COLO668 (cell line): ENCODE data around the gene ASIC5.
A peak's percentile ranks its signal among the peaks of the same experiment; 100 is the strongest.
"Not testable (repeated sequence)": the region's sequence is repeated elsewhere in the genome, so short reads cannot be mapped to it uniquely, and the experiment has no call there.

Experiments used
- DNase-seq: peaks from one replicate; lab custom pipeline; 2025; ENCODE audit not compliant: unreplicated experiment; lab: John Stamatoyannopoulos, UW

Gene ASIC5

DNA sequence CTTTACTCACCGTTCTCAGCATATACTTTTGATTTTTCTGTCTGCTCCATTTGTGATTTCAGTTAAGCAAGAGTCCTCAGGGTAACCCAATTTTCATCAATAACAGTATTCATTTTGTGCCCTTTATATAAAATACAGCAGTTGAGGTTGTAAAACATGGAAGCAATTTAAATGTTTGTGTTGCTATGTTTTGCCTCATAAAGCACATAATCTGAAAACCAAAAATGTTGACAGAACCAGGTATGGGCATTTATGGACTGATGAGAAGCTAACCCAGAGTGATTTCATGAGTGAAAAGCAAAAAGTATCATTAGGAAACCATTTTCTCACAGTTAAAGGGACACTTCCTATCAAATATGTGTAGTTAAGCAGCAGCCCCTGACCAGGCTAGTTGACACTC, at the start of gene ASIC5:
ASIC5 (minus strand) TSS at position 101 of the 400 bp plus-strand sequence; CDS start at position 50, 51 bp downstream.
- no peak for DNase-seq

GRCh38 chr4:155914782-155915181, 48.7 kb upstream of the ASIC5 start:
- DNase-seq, result no peak

- no peak for DNase-seq
These were observed 45.8 kb upstream of the ASIC5 start for GRCh38 chr4:155911905-155912304.

- no peak for DNase-seq
These were observed 43.6 kb upstream of the ASIC5 start for GRCh38 chr4:155909615-155910226.

DNA sequence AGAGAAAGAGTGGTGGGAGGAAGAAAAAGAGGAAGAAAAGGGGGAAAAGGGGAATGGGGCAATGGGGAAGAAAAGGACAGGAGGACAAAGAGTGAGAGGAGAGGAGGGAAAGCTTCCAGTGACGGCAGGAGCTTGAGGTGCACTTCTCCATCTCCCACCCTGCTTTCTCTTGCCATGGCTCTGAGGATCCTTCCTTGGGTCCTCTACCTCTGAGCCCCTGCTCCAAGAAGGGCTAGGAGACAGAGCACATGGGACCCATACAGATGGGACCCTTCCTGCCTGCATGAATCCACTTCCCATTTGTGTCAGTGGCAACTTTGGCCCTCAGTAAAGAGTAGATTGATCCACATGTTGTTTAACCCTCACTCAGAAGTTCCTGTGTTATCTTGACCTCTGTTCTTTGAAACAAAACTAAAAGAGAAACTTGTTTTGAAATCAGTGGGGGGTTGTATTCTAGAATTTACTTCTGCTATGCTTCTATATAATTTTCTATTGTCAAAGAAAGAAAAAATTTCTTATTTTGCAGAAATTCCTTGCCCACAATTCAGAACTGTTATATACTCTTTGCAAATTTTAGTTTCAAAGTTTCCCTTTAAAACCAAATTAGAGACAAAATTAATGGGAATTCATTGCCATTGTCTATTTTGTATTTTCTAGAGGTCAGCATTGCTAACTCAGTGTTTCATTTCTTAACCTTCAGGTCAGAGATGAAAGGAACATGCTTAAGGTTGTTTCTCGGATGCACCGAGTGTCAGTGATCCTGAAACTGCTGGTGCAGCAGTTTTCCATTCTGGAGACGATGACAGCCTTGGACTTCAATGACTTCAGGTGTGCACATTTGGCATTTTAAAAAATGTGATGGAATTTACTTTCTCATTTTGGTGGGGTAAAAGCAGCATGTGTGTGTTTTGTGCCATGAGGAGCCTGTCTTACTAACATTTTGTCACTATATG, 42.4 kb upstream of the ASIC5 start:
- no peak for DNase-seq

GRCh38 chr4:155907556-155907955, 41.5 kb upstream of the ASIC5 start:
- DNase-seq, result no peak

DNA sequence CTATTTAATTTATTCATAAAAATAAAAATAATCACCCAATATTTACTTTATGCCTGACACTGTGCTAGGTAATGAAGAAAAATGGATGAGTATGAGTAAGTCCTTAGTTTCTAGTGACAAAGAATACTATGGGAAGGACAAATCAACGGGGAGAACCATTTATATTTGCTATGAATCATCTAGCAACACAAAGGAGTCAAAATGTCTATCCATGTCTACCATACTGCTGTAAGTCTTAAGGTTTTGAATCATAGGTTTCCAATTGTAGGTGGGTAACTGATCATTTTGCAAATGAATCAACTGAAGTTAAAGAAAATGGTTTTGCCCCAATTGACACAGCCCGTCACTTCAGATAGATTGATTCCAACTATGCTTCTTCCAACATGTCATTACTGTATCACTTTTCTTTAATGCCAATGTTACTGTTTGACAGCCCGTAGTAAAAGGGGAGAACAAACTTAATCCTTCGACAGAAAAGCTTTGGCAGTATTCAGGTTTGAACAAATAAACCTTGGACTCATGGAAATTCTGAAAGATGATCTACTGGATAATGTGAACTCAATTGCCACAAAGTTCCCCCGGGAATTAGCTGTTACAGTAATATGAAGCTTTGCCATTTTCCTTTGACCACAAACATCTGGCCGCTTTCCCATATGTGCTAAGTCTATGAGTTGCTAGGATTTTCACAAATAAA, 40.6 kb upstream of the ASIC5 start:
- peak; percentile 3 for DNase-seq

GRCh38 chr4:155904331-155904730, 38.3 kb upstream of the ASIC5 start:
- DNase-seq, result no peak

DNA sequence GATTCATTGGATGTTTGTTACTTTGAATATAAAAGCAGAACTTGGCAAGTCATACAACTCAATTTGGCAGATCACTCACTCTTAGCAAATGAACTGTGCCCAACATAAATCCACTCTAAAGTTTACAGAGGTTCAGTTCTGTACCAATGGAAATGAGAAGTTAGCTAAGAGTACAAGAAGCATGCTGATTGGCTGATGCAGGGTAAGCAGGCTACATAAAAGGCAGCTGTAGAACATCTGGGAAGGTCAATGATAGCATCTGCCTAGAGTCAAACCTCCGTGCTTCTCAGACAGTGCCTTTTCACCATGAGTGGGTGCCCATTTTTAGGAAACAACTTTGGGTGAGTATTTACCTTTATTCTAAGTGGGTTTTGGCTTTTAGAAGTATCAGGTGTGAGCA, 37.4 kb upstream of the ASIC5 start, which contains the start of gene TDO2:
TDO2 (plus strand) TSS at position 244 of the 400 bp plus-strand sequence; CDS start at position 307, 63 bp downstream.
- no peak for DNase-seq

- DNase-seq, result no peak
These were observed 34.9 kb upstream of the ASIC5 start for GRCh38 chr4:155901013-155901412.

GRCh38 chr4:155900381-155900780, 34.3 kb upstream of the ASIC5 start:
- DNase-seq, result no peak

DNA sequence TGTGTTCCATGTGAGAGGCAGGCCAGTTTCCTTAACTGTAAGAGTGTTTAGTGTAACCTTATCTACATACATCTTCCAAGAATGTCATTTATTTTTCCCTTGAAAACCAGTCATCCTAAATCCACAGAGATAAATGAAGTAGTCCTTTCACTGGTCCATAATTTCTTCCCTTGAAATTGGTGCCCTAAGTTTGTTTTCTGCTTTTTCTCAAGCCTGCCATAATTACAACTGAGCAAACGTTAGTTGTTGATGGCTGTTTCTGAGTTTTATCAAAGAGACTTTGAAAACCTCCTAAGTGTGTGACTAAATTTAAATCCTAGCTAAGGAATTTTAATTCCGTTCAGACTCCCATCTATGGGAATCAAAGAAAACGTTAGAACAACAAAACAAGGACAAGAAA, 33.8 kb upstream of the ASIC5 start:
- no peak for DNase-seq

DNA sequence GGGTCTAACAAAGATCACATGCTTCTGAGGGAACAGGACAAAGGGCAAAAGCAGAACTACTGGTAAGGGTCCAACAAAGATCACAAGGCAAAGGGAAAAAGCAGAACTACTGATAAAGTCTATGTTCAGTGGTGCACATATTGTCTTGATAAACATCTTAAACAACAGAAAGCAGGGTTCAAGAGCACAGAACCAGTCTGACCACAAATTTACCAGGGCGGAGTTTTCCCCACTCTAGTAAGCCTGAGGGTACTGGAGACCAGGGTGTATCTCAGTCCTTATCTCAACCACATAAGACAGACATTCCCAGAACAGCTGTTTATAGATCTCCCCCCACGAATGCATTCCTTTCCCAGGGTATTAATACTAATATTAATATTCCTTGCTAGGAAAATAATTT, 32.3 kb upstream of the ASIC5 start:
- DNase-seq, result not testable (repeated sequence)

- DNase-seq, result no peak
These were observed 25.0 kb upstream of the ASIC5 start for GRCh38 chr4:155891058-155891457.

GRCh38 chr4:155889946-155890345, 23.9 kb upstream of the ASIC5 start:
- DNase-seq, result no peak

- DNase-seq, result no peak
These were observed 23.1 kb upstream of the ASIC5 start for GRCh38 chr4:155889031-155889793.

- DNase-seq, result no peak
These were observed 21.9 kb upstream of the ASIC5 start for GRCh38 chr4:155887847-155888570.

DNA sequence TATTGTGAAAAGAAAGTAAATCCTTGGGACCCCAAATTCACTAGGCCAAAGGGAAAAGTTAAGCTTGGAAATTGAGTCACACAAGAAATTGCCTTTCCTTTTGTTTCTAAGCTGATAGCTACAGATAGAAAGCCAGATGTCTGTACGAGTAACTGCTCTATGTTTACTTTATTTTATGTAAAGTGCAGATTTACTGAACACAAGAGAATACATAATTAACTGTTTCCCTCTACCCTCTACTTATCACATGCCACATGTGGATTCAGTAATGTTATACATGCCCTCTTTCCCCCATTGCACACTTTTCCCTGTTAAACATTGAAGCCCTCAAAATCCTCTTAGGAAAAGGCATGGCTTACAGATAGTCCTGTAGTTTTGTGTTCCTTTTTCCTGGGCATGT, 21.0 kb upstream of the ASIC5 start:
- no peak for DNase-seq

GRCh38 chr4:155885666-155886065, 19.6 kb upstream of the ASIC5 start:
- DNase-seq, result no peak

DNA sequence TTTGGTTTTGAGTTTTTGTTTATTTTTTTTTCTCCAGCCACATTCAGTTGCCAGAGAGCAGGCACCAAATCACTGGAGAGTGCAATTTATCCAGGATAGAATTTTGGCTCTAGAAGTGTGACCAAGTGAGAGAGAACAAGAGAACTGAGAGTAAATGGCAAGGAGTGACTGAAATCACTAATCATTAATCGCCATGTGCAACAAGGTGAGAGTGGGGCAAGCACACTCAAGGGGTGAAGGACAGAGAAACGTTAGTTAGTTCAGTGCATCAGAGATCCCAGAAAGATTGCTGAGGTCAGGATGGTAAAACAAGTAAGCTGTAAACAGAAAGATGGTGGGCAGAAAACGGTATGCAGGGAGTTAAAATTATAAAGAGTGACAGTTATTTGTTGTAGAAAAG, 17.8 kb upstream of the ASIC5 start:
- DNase-seq, result no peak
